SK-N-DZ (cell line): ENCODE data around the gene TEDC1.

Source experiments
- DNase-seq: peaks from one replicate; pipeline ENCODE4 v3.0.0-alpha.2; 2015; ENCODE audit warnings: low spot score

TEDC1 gene

DNA sequence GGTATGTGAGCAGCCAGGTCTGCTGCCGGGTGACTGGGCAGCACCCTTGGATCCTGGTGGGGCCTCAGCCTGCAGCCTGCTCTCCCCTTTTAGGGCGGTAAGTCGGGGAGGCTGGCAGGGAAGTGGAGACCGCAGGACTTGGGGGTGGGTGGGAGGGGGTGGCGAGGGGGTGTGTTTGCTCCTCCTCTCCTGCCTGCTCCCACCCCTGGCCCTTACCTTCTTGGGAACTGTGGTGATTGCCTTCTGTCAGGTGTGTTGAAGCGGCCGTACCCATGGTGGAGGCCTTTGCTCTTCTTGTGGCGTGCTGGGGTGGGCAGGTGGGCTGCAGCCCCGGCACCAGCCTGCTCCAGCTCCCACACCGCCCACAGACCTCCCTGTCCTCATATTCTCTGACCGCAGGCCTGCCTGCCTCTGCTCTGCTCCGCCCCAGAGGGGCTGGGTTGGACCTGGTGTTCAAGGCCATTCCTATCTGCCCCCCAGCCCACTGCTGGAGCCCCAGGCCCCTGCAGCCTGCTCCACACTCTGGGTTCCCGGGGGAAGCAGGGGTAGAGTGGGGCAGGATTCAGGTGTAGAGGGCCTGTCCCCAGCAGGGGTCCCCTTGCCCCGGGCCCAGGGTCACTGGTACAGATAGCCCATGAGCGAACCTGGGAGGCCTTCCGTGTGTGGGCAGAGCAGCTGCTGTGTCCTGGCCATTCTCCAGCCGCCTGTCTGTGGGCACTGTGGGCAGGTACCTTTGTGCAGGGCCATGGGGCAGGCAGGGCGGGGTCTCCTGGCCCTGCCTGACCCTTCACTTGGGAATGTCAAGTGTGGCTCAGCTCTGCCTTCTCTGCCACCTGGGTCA lies 5.2 kb downstream of the TEDC1 start:
- no peak for DNase-seq

DNA sequence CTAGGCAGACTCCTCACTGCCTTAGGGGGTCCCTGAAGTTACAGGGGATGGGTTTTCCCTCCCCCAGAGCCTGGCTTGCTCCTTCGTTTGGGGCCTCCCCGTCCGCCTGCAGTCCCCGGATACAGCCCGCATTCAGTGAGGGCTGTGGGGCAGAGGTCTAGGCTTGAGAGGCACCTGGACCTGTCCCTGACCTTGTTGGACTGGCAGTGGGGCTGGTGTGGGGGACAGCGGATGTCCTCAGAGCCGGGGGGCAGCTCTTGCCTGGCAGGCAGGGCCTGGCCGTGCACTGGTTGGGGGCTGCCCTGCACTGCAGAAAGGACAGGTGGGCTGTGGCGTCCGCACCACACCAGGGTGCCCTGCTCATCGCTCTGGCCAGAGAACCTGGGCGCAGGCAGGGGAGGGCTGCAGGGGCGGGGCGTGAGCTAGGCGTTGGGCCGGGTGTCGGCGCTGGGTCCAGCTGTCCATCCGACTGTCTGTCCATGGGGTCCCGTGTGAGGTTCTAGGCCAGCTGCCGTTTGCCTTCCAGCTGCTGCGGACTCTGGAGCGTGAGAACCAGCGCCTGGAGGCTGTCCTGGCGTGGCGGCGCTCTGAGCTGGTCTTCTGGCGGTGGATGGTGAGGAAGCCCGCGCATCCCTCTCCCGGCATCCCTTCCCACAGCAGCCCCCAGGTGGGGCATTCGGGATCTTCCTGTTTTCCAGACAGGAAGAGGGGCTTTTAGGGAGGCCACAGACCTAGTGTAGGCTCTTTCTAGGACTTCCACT lies 6.0 kb downstream of the TEDC1 start:
- DNase-seq, result no peak

DNA sequence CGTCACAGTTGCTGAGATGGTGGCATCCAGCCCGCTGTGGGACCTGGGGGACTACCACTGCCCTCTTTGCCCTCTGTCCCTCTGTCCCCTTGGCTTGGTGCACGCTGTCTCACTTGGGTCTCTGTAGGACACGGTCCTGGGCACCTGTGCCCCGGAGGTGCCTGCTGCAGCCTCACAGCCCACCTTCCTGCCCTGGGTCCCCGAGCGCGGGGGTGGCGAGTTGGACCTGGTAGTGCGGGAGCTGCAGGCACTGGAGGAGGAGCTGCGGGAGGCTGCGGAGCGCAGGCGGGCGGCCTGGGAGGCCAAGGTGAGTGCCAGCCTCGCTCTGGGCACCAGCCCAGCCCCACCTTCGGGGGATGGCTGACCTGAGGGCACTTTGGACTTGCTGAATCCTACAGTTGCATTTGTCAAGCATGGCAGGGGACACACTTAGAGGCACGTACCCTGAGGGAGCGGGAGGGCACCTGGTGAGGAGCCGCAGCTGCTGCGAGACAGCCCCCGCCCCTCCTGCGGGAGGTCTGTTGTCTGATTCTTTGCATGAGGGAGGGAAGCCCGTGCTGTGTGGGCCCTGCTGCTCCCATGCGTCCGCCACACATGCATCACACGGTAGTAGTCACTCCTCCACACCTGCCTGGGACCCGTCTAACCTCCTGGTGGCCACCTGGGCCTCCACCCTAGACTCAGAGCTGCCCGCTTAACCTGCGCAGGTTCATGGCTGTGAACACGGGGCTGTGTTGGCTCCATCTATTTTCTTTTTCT lies 6.8 kb downstream of the TEDC1 start:
- no peak for DNase-seq

DNA sequence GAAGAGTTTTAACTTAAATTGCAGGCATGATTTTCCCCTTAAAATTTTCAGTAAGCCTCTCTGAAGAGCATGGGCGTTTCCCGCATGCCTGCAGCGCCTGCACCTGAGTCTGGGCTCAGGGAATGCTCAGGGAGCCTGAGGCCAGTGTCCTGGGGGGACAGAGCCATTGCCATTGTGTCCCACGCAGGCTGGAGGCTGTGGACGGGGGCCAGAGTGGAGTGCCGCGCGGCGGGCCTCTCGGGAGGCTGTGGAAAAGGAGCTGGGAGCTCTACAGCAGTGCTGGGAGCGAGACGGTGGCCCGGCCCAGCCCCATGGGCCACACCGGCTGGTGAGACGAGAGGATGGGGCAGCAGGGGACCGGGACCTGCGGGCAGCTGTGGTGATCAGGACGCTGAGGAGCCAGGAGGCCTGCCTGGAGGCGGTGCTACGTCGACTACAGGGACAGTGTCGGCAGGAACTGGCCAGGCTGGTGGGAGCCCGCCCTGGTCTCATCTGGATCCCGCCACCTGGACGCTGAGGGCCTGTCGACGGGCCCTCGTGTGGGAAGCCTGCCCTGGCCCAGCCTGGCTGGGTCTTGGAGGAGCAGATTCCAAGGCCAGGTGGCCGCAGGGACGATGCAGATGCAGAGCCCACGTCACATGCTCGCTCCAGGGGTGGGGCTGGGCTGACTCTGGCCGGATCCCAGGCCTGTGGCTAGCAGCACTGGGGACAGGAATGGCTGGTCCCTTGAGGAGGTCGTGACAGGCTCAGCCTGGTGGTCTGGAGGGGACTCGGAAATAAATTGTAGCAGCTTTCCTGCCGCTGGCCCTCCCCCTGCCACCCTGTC lies 7.6 kb downstream of the TEDC1 start:
- no peak for DNase-seq

DNA sequence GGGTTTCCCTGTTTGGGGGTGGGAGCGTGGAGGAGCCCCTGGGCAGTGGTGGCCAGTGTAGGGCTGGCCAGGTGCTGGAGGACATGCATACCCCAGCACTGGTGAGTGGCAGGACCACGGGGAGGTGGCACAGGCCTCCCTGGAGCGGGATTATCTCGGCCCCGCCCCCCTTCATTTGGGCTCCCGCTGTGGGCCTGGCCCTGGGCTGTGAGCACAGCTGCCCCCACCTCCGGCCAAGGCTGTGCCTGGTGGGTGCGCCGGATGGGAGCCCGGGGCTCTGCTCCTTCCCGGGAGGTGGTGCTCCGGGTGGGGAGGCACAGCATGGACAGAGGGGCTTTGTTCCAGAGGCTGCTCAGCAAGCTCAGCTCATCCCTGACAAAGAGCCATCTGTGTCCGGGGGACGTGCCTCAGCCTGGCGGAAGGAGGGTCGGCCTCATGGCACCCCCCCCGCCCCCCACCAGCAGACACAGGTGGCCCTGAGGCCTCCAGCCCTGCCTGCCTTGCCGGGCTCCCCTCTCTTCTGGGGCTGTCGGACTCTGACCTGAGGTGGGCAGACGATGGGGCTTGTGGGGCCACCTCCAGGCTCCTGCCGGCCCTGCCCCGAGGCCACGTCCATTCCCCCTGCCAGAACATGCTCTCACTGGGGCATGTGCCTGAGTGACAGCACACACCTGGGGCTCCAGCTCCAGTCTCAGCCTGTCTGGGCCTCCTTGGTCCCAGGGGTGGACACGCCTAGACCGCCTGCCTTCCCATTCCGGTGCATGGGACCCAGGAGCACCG lies 8.4 kb downstream of the TEDC1 start:
- no peak for DNase-seq

DNA sequence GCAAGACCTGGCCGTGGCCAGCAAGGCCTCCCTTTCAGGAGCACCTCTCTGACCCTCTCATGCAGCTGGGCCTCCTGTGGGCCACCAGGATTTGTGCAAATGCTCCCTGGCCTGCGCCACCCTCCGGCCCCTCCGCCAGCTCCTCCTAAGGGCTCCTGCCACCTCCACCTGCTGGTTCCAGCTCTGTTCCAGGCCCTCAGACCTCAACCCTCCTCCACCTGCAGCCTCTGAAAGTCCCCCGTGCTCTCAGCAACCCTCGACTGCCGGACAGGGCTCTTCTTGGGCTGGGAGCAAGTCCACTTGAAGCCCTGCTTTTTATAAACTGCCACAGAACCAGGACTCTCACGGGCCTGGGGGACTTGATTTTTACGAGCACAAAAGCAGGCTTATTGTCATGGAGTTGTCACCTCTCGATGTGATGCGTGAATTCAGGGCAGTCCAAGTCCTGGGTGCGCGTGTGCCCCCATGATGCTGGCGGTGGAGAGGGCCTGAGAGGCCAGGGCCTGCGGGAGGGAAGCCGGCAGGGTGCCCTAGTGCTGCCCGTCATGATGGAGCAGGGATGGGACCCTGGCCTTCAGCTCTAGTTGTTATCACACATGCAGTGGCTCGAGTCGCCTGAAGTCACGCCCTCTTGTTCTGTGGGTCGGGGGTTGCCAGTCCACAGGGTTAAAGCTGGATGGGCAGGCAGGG lies 9.1 kb downstream of the TEDC1 start:
- no peak for DNase-seq

DNA sequence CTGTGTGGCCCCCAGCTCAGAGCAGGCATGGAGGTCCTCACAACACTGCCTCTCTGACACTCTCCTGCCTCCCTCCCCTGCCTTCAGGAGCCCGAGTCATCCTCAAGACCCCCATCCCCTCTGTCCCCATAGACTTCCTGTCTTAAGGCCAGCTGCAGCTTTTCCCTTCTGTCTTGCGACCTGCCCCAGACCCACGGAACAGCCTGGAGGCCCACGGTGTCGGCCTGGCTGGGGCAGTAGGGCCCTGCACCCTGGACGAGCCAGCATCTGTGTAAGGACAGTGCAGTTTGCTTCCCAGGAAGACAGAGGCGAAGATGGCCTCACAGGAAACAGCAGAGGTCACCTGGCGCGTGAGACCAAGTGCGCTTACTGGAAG lies 9.7 kb downstream of the TEDC1 start:
- DNase-seq, result no peak

DNA sequence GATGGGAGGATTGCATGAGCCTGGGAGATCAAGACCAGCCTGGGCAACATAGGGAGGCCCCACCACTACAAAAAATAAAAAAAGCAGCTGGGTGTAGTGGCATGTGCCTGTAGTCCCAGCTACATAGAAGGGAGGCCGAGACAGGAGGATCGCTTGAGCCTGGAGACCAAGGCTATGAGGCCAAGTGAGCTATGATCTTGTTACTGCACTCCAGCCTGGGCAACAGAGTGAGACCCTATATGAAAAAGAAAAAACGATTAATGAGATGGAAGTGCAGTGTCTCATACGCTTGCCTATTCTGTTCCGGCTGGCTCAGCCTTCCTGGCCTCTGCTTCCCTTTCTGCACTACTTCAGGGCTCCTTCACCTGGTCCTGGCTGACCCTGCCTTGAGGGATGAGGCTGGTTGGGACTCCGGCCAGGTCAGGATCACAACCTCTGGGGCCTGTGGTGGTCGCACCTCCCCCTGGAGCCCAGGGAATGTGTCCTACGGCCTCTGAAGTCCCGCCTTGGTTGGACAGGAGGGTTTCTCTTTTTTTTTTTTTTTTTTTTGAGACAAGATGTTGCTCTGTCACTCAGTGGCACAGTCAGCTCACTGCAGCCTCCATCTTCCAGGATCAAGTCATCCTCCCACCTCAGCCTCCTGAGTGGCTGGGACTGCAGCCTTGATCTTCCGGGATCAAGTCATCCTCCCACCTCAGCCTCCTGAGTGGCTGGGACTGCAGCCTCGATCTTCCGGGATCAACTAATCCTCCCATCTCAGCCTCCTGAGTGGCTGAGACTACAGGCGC lies 10.7 kb downstream of the TEDC1 start:
- no peak for DNase-seq

DNA sequence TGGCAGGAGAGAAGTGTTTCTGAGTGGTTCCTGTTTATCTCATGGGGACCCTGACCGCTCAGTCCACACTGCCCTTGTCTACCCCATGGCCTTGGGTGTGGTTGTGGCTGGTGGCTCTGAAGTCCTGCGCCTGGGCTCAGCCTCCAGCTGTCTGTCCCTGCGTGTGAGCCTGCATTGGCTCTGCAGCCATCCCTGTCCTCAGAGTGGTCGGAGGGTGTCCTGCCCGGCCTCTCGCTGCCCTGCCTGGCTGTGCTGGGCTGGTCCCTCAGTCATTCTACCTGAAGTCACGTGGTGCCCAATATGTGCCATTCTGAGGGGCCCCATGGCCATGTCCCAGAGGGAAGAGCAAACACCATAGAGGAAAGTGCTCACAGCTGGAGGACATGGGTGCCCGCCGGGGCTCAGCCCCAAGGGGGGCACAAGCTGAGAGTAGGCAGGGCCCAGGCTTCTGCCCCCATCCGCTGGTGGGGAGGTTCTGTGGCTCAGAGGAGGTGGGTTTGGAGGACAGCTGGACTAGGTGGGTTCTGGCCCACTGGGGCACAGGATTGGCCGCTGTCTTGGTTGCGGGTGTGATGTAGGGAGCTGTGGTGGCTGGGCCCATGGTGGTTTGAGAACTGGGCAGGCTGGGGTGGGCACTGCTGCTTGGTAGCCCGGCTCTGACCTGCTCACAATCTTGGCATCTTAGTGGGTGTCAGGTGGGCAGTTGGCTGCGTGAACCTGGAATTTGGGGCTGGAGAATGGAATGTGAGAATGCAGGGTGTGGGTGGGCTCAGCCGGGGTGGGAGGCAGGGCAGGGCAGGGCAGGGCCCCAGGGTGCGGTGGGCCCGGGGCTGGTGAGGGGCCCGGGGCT lies 11.6 kb downstream of the TEDC1 start:
- DNase-seq, result no peak

DNA sequence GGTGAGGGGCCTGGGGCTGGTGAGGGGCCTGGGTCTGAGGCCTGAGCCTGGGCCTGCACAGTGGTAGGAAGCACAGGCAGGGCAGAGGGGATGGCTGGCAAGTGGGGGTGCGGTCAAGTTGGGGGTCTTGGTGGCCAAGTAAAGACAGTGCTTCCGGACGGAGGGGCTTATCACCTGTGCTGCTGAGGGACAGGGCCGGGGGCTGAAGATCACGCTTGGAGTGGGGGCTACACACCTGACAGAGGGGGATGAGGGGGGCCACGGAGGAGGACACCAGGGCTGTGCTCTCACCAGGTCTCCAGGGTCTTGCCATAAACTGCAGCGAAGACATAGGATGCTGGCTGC lies 12.2 kb downstream of the TEDC1 start:
- DNase-seq, result no peak

DNA sequence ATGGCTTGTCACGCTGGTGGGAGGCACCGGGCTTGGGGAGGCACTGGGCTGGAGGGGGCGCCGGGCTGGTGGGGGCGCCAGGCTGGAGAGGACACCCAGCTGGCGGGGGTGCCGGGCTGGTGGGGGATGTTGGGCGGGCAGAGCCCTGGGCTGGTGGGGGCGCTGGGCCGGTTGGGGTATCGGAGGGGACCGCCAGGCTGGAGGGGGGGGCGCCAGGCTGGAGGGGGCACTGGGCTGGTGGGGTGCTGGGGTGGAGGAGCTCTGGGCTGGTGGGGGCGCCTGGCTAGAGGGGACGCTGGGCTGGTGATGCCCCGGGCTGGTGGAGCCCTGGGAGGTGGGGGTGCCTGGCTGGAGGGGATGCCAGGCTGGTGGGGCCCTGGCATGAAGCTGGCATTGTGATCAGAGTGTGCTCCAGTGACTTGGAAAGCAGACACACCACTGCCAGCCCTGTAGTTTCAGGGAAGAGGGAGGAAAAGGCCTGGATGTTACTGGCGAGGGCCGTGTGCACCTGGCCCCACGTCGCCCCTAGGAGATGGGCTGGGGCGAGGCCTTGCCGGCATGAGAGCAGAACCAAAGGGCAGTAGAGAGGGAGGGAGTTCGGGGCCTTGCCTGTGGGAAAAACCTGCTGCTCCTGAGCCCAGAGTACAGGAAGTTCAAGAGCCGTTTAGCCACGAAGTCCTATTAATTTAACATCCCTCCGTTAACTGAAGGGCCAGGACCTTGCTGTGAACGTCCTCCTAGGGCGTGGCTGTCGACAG lies 13.1 kb downstream of the TEDC1 start:
- no peak for DNase-seq

DNA sequence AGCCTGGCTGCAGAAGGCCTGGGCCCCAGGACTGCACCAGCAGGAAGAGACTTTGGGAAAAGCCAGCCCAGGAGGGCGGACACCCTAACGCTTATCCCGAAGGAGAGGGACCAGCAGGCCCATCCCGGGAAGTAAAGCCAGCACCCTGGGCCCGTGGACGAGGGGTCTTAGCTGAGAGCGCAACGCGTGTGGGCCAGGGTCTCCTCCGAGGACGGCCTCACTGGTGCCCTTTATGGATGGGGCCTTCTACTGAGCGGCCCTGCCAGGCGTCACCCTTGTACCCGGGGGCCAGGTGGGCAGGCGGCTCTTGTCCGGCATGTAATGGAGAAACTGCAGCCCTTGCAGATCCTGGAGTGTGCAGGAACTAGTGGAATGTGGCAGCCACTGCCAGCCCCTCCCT lies 14.1 kb downstream of the TEDC1 start:
- DNase-seq, result no peak

DNA sequence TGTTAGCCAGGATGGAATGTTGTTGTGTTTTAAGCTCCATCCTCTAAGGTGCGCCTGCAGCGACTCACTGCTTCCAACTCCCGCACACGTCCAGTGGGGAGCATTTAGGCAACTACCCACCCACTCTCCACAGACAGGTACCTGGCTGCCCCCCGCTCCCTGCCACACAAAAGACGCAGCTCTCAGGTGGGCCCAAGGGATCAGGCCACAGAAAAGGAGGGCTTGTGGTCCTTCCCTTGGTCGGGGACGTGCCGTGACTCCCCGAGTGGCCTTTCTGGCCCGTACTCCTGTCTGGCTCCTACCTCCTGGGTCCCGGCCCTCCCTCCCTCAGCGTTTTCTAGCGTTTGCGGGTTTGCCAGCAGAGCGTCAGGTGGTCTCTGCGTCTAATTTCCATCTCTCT lies 16.2 kb downstream of the TEDC1 start:
- DNase-seq, result no peak

DNA sequence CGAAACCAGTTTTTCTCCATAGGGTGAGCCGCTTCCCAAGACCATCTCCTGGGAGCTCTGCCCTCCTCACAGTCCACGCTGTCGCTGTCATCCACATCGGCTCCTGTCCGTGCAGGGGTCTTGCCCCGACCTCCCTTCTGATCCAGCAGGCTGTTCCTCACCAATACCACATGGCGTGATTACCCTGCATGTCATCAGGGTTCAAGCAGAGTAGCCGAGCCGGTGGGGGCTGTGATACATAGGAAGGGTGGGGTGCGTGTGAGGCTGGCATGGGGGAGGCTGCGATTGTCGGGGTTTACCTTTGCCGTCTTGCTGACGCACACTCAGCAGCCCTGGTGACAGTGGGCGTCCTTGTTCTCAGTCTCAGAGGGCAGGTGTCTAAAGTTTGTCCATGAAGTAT lies 17.0 kb downstream of the TEDC1 start:
- no peak for DNase-seq

DNA sequence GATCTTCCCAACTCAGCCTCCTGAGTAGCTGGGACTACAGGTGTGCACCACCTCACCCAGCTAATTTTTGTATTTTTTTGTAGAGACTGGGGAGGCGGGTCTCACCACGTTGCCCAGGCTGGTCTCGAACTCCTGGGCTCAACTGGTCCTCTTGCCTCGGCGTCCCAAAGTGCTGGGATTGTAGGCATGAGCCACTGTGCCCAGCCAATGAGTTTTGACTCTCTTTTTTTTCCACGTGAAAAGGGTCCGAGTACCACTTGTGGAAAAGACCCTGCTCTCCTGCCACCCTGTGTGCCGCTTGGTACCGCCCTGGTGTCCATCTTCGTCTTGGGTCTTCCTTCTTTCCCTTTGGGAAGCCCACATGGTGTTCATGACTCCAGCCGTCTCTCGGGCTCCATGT lies 17.6 kb downstream of the TEDC1 start:
- no peak for DNase-seq

DNA sequence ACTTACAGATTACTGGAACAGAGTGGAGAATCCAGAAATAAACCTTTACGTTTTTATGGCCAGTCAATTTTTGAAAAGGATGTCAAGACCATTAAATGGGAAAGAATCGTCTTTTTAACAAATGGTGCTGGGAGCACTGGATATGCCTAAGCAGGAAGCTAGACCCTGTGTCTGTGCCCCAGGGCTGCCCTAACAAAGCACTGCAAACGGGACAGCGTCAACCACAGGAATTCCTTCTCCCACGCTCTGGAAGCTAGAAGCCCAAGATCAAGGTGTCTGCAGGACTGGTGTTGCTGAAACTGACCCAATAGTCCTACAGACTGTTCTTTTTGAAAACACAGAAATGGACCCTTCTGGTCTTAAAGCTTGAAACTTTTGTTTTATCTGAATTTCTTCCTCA lies 26.1 kb downstream of the TEDC1 start:
- no peak for DNase-seq

DNA sequence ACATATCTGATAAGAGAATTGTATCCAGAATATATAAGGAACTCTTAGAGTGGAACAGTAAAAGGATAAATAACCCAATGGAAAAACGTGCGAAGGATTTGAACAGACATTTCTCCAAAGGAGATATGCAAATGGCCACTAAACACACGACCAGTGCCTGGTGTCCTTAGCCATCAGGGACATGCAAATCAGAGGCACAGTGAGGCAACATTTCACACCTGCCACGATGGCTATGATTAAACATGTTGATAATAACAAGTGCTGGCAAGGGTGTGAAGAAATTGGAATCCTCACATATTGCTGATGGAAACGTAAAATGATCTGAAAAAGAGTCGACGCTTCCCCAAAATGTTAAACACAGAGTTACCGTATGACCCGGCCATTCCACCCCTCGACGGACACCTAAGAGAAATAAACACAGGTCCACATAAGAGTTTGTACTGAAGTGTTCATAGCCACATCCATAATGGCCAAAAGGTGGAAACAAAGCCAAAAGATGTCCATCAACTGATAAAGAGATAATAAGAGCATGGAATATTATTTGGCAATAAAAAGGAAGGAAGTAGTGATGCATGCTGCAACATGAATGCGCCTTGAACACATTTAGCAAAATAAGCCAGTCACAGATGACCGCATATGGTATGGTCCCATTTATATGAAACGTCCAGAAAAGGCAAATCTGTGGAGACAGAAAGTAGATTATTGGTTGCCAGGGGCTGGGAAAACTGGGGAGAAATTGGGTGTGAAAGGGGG lies 29.1 kb downstream of the TEDC1 start:
- DNase-seq, result no peak
